ENCODE results near the gene ANKK1. TPM values are rescaled to one million over a fixed set of nuclear protein-coding genes. Genes with fewer than 3 reads are reported as not detected.
A peak's percentile ranks its signal among the peaks of the same experiment; 100 is the strongest.

ANKK1 gene
- total RNA-seq, 1 donor from 2014 or later = 1.5 TPM

DNA sequence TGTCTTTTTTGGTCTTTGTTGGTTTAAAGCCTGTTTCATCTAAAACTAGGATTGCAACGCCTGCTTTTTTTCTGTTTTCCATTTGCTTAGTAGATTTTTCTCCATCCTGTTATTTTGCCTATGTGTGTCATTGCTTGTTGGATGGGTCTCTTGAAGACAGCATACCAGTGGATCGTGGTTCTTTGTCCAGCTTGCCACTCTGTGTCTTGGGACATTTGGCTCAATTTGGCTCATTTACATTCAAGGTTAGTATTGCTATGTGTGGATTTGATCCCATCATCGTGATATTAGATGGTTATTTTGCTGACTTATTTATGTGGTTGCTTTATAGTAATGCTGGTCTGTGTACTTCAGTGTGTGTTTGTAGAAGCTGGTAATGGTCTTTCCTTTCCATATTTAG, 31.4 kb upstream of the ANKK1 start:
- TF ChIP-seq POLR2A (IDR thresholded peaks at IDR 0.05) = no peak
- TF ChIP-seq, protein P1, sequence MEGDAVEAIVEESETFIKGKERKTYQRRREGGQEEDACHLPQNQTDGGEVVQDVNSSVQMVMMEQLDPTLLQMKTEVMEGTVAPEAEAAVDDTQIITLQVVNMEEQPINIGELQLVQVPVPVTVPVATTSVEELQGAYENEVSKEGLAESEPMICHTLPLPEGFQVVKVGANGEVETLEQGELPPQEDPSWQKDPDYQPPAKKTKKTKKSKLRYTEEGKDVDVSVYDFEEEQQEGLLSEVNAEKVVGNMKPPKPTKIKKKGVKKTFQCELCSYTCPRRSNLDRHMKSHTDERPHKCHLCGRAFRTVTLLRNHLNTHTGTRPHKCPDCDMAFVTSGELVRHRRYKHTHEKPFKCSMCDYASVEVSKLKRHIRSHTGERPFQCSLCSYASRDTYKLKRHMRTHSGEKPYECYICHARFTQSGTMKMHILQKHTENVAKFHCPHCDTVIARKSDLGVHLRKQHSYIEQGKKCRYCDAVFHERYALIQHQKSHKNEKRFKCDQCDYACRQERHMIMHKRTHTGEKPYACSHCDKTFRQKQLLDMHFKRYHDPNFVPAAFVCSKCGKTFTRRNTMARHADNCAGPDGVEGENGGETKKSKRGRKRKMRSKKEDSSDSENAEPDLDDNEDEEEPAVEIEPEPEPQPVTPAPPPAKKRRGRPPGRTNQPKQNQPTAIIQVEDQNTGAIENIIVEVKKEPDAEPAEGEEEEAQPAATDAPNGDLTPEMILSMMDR (IDR thresholded peaks at IDR 0.05) = no peak
- no peak for TF ChIP-seq POLR2AphosphoS5 (IDR thresholded peaks at IDR 0.05; ENCODE audit: insufficient read depth in 1 of 2, low read depth in 1 of 2)
- Histone ChIP-seq H3K27me3 (no peaks in the 10 kb centered on the region), H3K27ac (no peak overlapping the region), H3K4me1 (no peaks in the 10 kb centered on the region), H3K9me3 (peaks cover 10% of the 10 kb centered on the region), H3K36me3 (peaks cover 0 to 74% of the 10 kb centered on the region in 2 donors), H3K4me3 (no peak overlapping the region)
- DNase-seq (ENCODE audit: extremely low spot score in 2 of 2) = no peak
- intact Hi-C loops (cut with DNase I) = no loop called here

DNA sequence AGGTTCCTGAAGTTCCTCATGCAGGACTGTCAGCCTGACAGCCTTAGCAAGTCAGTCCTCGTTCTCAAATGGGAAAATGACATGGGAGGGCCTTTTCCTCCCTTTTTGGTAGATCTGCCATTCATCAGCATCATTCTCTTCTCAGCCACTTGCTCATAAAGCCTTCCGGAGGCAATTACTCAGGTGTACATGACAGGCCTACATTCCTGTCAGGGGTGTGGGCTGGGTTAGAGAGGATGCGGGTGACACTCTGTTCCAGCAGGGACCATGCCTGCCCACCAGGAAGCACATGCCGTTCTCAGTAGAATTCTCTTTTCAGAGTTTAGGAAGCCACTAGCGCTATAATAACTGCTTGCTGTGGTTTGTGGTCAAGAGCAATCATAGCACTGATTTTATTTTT, 24.2 kb upstream of the ANKK1 start:
- H3K27me3 ChIP-seq = no peaks in the 10 kb centered on the region

DNA sequence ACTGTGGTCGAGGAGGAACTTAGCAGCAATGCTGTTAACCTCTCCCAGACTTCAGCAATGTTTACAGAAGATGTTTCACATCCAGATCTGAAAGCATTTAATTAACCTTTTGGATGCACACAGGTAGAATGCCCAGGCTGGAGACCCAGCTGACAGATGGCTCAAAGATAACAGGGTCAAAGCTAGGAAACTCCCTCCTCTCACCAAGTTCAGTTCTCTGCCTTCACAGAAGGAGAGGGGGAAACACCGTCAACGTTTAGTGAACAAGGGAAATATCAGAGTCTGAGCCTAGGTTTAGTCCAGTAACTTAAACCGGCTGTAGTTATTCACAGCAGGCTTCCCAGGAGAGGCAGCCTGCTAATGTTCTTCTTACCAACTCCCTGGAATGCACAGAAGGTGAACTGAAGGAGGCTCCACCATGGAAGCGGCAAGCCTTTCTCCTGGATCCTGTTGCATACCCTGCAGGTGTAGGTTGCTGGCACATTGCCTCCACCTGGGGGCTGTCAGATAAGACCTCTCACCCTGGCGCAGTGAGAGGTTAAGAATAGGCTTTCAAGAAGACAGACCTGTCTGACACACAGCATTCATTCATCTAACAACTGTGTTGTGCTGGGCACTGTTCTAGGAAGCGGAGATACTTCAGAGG, 23.5 kb upstream of the ANKK1 start:
- no peak overlapping the region for H3K4me3 ChIP-seq
- peak in 1 of 2 donors; percentile 42 for DNase-seq (ENCODE audit: extremely low spot score in 2 of 2)
- H3K9me3 ChIP-seq = no peaks in the 10 kb centered on the region
- TF ChIP-seq, protein P1 (IDR thresholded peaks at IDR 0.05) = no peak
- TF ChIP-seq POLR2A (IDR thresholded peaks at IDR 0.05) (no peak), POLR2AphosphoS5 (IDR thresholded peaks at IDR 0.05; ENCODE audit: insufficient read depth in 1 of 2, low read depth in 1 of 2) (no peak)
- peaks cover 0 to 56% of the 10 kb centered on the region in 2 donors for H3K36me3 ChIP-seq
- intact Hi-C loops (cut with DNase I) = no loop called here
- no peak overlapping the region for H3K27ac ChIP-seq
- H3K27me3 ChIP-seq = no peaks in the 10 kb centered on the region
- no peaks in the 10 kb centered on the region for H3K4me1 ChIP-seq

More for the DNA sequence above, 24.2 kb upstream of the ANKK1 start:
- TF ChIP-seq POLR2AphosphoS5 (IDR thresholded peaks at IDR 0.05; ENCODE audit: insufficient read depth in 1 of 2, low read depth in 1 of 2) = no peak
- TF ChIP-seq, protein P1 (IDR thresholded peaks at IDR 0.05) = no peak
- no peak for TF ChIP-seq POLR2A (IDR thresholded peaks at IDR 0.05)
- H3K4me3 ChIP-seq = no peak overlapping the region
- intact Hi-C loops (cut with DNase I) = no loop called here
- no peaks in the 10 kb centered on the region for H3K4me1 ChIP-seq
- no peaks in the 10 kb centered on the region for H3K9me3 ChIP-seq
- no peak overlapping the region for H3K27ac ChIP-seq
- H3K36me3 ChIP-seq = peaks cover 0 to 61% of the 10 kb centered on the region in 2 donors
- peak in 1 of 2 donors; percentile 58 for DNase-seq (ENCODE audit: extremely low spot score in 2 of 2)

DNA sequence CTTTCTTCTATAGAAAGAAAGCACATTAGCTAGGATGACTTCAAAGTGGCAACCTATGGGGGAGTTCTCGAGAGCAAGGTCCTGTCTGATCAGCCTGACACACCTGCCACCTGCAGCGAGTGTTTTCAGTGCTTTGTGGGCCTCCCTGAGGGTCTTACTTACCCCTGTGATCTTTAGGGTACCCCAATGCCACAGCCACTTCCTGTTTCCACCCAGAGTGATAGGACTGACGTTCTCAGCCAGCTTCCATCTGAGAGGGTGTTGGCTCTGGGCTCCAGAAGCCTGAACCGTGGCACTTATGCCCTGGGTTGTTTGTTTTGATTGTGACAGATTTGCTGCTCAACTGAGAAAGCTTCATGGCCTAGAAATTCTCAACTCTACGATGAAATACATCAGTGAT, 21.7 kb upstream of the ANKK1 start:
- no peaks in the 10 kb centered on the region for H3K4me1 ChIP-seq
- intact Hi-C loops (cut with DNase I) = no loop called here
- no peaks in the 10 kb centered on the region for H3K9me3 ChIP-seq
- no peaks in the 10 kb centered on the region for H3K27me3 ChIP-seq
- peaks cover 0 to 39% of the 10 kb centered on the region in 2 donors for H3K36me3 ChIP-seq
- no peak for TF ChIP-seq POLR2A (IDR thresholded peaks at IDR 0.05)
- TF ChIP-seq, protein P1 (IDR thresholded peaks at IDR 0.05) = no peak
- no peak for TF ChIP-seq POLR2AphosphoS5 (IDR thresholded peaks at IDR 0.05; ENCODE audit: insufficient read depth in 1 of 2, low read depth in 1 of 2)
- peak in 1 of 2 donors; percentile 60 for DNase-seq (ENCODE audit: extremely low spot score in 2 of 2)
- no peak overlapping the region for H3K27ac ChIP-seq
- no peak overlapping the region for H3K4me3 ChIP-seq

DNA sequence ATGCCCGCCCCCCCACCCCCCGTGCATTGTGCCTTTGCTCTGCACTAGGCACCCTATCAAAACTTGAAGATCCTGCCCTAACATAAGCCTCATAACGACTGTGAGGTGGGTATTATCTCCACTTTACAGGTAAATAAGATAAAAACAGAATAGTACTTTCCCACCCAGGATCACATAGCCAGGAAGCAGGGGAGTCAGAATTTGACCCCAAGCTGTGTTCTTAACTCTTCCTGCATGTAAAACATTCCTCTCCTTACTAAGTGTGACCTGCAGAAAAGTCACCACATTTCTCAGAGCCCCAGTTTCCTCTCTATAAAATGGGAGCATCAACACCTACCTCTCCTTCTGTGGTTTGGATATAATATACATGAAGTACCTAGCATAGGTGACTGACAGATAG, 18.2 kb upstream of the ANKK1 start:
- no peak overlapping the region for H3K4me3 ChIP-seq
- H3K27me3 ChIP-seq = no peaks in the 10 kb centered on the region
- no peaks in the 10 kb centered on the region for H3K9me3 ChIP-seq
- no peak for TF ChIP-seq POLR2AphosphoS5 (IDR thresholded peaks at IDR 0.05; ENCODE audit: insufficient read depth in 1 of 2, low read depth in 1 of 2)
- TF ChIP-seq, protein P1 (IDR thresholded peaks at IDR 0.05) = no peak
- no peaks in the 10 kb centered on the region for H3K4me1 ChIP-seq
- intact Hi-C loops (cut with DNase I) = no loop called here
- peaks cover 0 to 15% of the 10 kb centered on the region in 2 donors for H3K36me3 ChIP-seq
- no peak for DNase-seq (ENCODE audit: extremely low spot score in 2 of 2)
- no peak overlapping the region for H3K27ac ChIP-seq

Measured in vagina (tissue), 2 donors.